IPS DF 6.9 (cell line): Measurements from ENCODE around the gene TFAP2D.

Experiments
- DNase-seq: peaks from one replicate; pipeline ENCODE4 v3.0.0-alpha.2; 2013; ENCODE audit warnings: low read depth, low spot score
- H3K27ac ChIP-seq: one replicate; pipeline ENCODE4 v1.5.1; 2013; ENCODE audit warnings: low read length, control low read depth
- H3K27me3 ChIP-seq: 2 replicates; pipeline ENCODE4 v1.6.1; 2013; ENCODE audit warnings: mild to moderate bottlenecking, low read length; ENCODE audit not compliant: control insufficient read depth, insufficient read depth
- H3K36me3 ChIP-seq: 2 replicates; pipeline ENCODE4 v1.6.1; 2013; ENCODE audit warnings: low read length; ENCODE audit not compliant: control insufficient read depth, insufficient read depth
- H3K4me1 ChIP-seq: 2 replicates; pipeline ENCODE4 v1.6.1; 2013; ENCODE audit warnings: low read length; ENCODE audit not compliant: control insufficient read depth, insufficient read depth
- H3K4me3 ChIP-seq: 2 replicates; pipeline ENCODE4 v1.5.1; 2013; ENCODE audit warnings: mild to moderate bottlenecking, low read length
- H3K9me3 ChIP-seq: 2 replicates; pipeline ENCODE4 v1.6.1; 2013; ENCODE audit warnings: low read length, inconsistent platforms; ENCODE audit not compliant: control insufficient read depth, insufficient read depth
- WGBS: extraction: QIAGEN DNeasy Blood & Tissue Kit; methylation state at CpG from one replicate; pipeline ENCODE4 v1.1.7; 2013; ENCODE audit warnings: mixed read lengths, missing lambda C conversion rate; ENCODE audit not compliant: insufficient read length, insufficient coverage; 5-methylcytosine and 5-hydroxymethylcytosine counted together

The TFAP2D gene

DNA sequence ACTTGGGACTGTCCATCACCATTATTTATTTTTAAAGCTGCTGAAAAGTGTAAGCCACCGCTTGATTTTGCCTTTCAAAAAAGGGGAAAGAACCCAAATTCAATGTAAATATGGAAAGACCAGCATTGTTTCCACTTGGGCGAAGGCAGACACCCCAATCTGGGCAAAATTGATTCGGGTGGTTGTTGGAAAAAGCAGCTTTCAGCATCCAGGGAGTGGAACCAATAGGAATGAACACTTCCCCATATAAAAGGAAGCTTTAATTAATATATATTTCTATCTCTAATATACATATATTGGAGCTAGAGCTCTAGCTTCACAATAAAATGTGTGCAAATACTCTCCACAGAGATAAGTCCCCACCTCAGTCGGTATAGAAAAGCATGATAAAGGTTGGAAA is at the start of gene TFAP2D:
Gene TFAP2D, plus strand, starts transcription at position 301 of the 400 bp plus-strand sequence. CDS start 530 bp downstream, outside the sequence.
- Histone ChIP-seq H3K9me3 (no peaks in the 10 kb centered on the region), H3K4me1 (peaks cover 7% of the 10 kb centered on the region; the same call in 1 of the 2 replicates), H3K27me3 (peaks cover 85% of the 10 kb centered on the region), H3K27ac (no peak within 1 kb of the TSS), H3K36me3 (no peaks in the 10 kb centered on the region), H3K4me3 (no peak within 1 kb of the TSS)
- WGBS, result no CpG with 5 or more reads among the region's 4 CpGs
- DNase-seq, result no peak

DNA sequence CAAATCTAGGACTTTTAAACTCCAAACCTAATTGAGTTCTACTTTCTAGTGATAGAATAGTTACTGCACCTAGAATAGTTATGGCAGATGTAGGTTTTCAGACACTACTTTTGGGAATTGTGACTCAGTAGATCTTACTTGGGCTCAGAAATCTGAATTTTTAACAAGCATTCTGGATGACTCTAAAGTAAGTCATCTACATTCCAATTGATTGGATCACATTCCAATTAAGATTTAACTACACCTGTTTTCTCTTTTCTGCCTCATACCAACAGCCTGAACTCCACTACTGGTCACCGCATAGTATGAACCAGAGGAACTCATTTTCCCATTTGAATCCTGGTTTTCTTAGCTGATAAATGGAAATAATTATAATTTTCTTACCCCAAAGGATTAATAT is 49.5 kb upstream of the TFAP2D start:
- Histone ChIP-seq H3K4me1 (no peaks in the 10 kb centered on the region), H3K27me3 (no peaks in the 10 kb centered on the region), H3K27ac (no peak overlapping the region), H3K9me3 (no peaks in the 10 kb centered on the region), H3K4me3 (no peak overlapping the region), H3K36me3 (no peaks in the 10 kb centered on the region)
- DNase-seq, result no peak
- WGBS, result no CpG with 5 or more reads among the region's 1 CpG

- no peaks in the 10 kb centered on the region for H3K9me3 ChIP-seq
- WGBS, result no CpG with 5 or more reads among the region's 3 CpGs
- no peak for DNase-seq
- H3K4me1 ChIP-seq, result no peaks in the 10 kb centered on the region
- no peaks in the 10 kb centered on the region for H3K27me3 ChIP-seq
- H3K27ac ChIP-seq, result no peak overlapping the region
- H3K36me3 ChIP-seq, result no peaks in the 10 kb centered on the region
- H3K4me3 ChIP-seq, result no peak overlapping the region
Measured at GRCh38 chr6:50666089-50666488, 47.2 kb upstream of the TFAP2D start.

DNA sequence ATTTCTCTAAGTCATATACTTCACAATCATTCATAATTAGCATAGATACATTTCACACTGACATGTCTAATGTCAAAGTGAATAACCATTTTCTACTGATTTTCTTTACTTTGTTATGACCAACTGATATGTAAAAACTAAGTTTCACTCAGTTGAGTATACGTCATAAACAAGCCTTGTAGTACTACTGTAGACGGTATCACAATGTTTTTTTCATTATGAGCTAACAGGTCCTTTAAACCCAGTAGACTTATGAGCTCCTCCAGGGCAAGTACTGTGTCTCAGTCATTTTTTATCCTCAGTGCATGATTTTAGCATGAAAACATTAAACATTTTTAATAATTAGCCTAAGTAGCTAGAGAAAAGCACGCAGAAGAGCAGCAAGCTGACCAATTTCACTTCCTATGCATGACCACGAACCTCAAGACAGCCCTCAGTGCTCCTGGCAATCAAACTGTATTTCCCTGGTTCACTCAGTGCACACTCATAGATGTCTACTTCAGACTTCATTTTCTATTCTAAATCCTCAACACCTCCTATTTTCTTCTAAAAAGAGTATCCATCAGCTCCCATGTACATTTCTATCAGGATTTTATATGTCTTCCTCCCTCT is 32.0 kb upstream of the TFAP2D start:
- no CpG with 5 or more reads among the region's 4 CpGs for WGBS
- H3K4me3 ChIP-seq, result no peak overlapping the region
- no peak for DNase-seq
- H3K9me3 ChIP-seq, result no peaks in the 10 kb centered on the region
- no peaks in the 10 kb centered on the region for H3K4me1 ChIP-seq
- no peak overlapping the region for H3K27ac ChIP-seq
- no peaks in the 10 kb centered on the region for H3K36me3 ChIP-seq
- no peaks in the 10 kb centered on the region for H3K27me3 ChIP-seq

- no CpG with 5 or more reads among the region's 3 CpGs for WGBS
- no peaks in the 10 kb centered on the region for H3K36me3 ChIP-seq
- no peaks in the 10 kb centered on the region for H3K9me3 ChIP-seq
- H3K4me3 ChIP-seq, result no peak overlapping the region
- no peak overlapping the region for H3K27ac ChIP-seq
- H3K27me3 ChIP-seq, result no peaks in the 10 kb centered on the region
- H3K4me1 ChIP-seq, result no peaks in the 10 kb centered on the region
- DNase-seq, result no peak
Measured at GRCh38 chr6:50689210-50689609, 24.1 kb upstream of the TFAP2D start.

GRCh38 chr6:50691814-50692495 is 21.4 kb upstream of the TFAP2D start:
- Histone ChIP-seq H3K27ac (no peak overlapping the region), H3K4me1 (no peaks in the 10 kb centered on the region), H3K4me3 (no peak overlapping the region), H3K27me3 (no peaks in the 10 kb centered on the region), H3K9me3 (no peaks in the 10 kb centered on the region), H3K36me3 (no peaks in the 10 kb centered on the region)
- no CpG with 5 or more reads among the region's 4 CpGs for WGBS
- DNase-seq, result no peak

GRCh38 chr6:50698546-50698945 is 14.8 kb upstream of the TFAP2D start:
- H3K27me3 ChIP-seq, result peaks cover 2% of the 10 kb centered on the region; the same call in 1 of the 2 replicates
- no peaks in the 10 kb centered on the region for H3K9me3 ChIP-seq
- no peaks in the 10 kb centered on the region for H3K4me1 ChIP-seq
- DNase-seq, result no peak
- H3K4me3 ChIP-seq, result no peak overlapping the region
- no peak overlapping the region for H3K27ac ChIP-seq
- no peaks in the 10 kb centered on the region for H3K36me3 ChIP-seq

- no peak for DNase-seq
- no CpG with 5 or more reads among the region's 11 CpGs for WGBS
Measured at GRCh38 chr6:50699051-50699775, 14.1 kb upstream of the TFAP2D start.

DNA sequence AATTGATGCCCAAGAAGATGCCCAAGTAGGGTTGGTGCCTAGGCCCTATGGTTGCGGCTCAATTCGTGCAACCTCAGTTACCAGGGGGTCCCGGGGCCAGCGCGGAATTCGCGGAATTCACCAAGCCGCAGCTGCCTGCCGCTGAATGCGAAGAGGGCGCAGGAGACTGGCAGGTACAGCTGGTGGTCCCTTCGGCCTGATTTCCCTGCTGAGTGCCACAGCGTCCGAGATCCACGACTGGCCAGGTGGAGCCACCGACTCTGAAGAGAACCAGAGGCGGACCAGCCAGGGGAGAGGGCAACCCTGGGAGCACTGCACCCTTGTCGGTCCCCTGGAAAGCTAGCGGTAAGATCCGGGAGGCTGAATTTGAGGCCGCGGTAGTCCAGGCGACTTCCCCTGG is 6.8 kb upstream of the TFAP2D start:
- H3K9me3 ChIP-seq, result no peaks in the 10 kb centered on the region
- no peaks in the 10 kb centered on the region for H3K36me3 ChIP-seq
- no peak for DNase-seq
- peaks cover 4% of the 10 kb centered on the region for H3K4me1 ChIP-seq
- peaks cover 68% of the 10 kb centered on the region for H3K27me3 ChIP-seq
- no peak overlapping the region for H3K27ac ChIP-seq
- H3K4me3 ChIP-seq, result peak overlapping the region; percentile 8; the same call in 1 of the 2 replicates
- no CpG with 5 or more reads among the region's 23 CpGs for WGBS

More at GRCh38 chr6:50699051-50699775, 14.1 kb upstream of the TFAP2D start:
- H3K27me3 ChIP-seq, result peaks cover 2% of the 10 kb centered on the region; the same call in 1 of the 2 replicates
- H3K4me1 ChIP-seq, result no peaks in the 10 kb centered on the region
- no peak overlapping the region for H3K27ac ChIP-seq
- H3K36me3 ChIP-seq, result no peaks in the 10 kb centered on the region
- H3K4me3 ChIP-seq, result no peak overlapping the region
- no peaks in the 10 kb centered on the region for H3K9me3 ChIP-seq

DNA sequence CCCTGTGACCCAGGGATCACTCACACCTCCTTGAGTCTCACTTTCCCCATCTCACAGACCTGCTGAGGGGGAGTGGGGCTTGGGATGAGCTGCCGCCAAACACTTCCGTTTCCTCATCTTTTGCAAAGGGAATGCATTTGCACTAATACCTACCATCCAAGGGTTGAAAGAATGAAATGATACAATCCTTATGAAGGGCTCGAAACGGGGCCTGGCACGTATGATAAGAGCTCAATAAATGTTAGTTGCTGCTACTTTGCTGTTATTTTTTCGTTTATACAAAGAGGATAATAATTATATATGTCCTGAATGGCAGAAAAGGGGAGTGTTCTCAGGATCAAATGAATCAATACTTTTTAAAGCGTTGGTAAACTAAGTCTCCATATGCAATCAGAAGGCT is 6.1 kb upstream of the TFAP2D start:
- DNase-seq, result no peak
- Histone ChIP-seq H3K4me3 (no peak overlapping the region), H3K9me3 (no peaks in the 10 kb centered on the region), H3K4me1 (peaks cover 6% of the 10 kb centered on the region), H3K36me3 (no peaks in the 10 kb centered on the region), H3K27me3 (peaks cover 75% of the 10 kb centered on the region), H3K27ac (no peak overlapping the region)
- no CpG with 5 or more reads among the region's 7 CpGs for WGBS
